ENCODE measurements around the gene CA5A.

Gene CA5A

GRCh38 chr16:87966064-87966645 is 29.8 kb upstream of the CA5A start:
- Histone ChIP-seq H3K27me3 (ENCODE audit: low read depth, low read length) (no peaks in the 10 kb centered on the region), H4K20me1 (ENCODE audit: insufficient read depth, low read length) (peaks cover 6% of the 10 kb centered on the region; the same call in 1 of the 2 replicates), H3K36me3 (replicated peaks; ENCODE audit: low read depth, low read length) (peaks cover 3% of the 10 kb centered on the region), H3K4me2 (ENCODE audit: low read length) (no peak overlapping the region), H3K9me3 (ENCODE audit: insufficient read depth, low read length) (no peaks in the 10 kb centered on the region), H3K4me1 (ENCODE audit: low read length) (no peaks in the 10 kb centered on the region), H2AFZ (ENCODE audit: low read depth, low read length) (no peak overlapping the region), H3K9ac (ENCODE audit: low read length) (no peak overlapping the region), H3K27ac (ENCODE audit: low read length) (no peak overlapping the region), H3K4me3 (ENCODE audit: low read length) (no peak overlapping the region), H3K79me2 (ENCODE audit: low read length) (peaks cover 82% of the 10 kb centered on the region)
- TF ChIP-seq CTCF (IDR thresholded peaks at IDR 0.05; ENCODE audit: low read depth, low read length): no peak

- TF ChIP-seq CTCF (IDR thresholded peaks at IDR 0.05; ENCODE audit: low read depth, low read length) (no peak), EZH2phosphoT487 (IDR thresholded peaks at IDR 0.05; ENCODE audit: low read depth) (no peak)
- no peaks in the 10 kb centered on the region for H3K27me3 ChIP-seq (ENCODE audit: low read depth, low read length)
- H3K79me2 ChIP-seq (ENCODE audit: low read length): peaks cover 81% of the 10 kb centered on the region
- peaks cover 9% of the 10 kb centered on the region; the same call in 1 of the 2 replicates for H4K20me1 ChIP-seq (ENCODE audit: insufficient read depth, low read length)
- no peaks in the 10 kb centered on the region for H3K4me1 ChIP-seq (ENCODE audit: low read length)
- H3K9me3 ChIP-seq (ENCODE audit: insufficient read depth, low read length): no peaks in the 10 kb centered on the region
- H3K4me2 ChIP-seq (ENCODE audit: low read length): no peak overlapping the region
- no peak overlapping the region for H3K27ac ChIP-seq (ENCODE audit: low read length)
- H3K9ac ChIP-seq (ENCODE audit: low read length): no peak overlapping the region
- no peak overlapping the region for H2AFZ ChIP-seq (ENCODE audit: low read depth, low read length)
- H3K4me3 ChIP-seq (ENCODE audit: low read length): no peak overlapping the region
- H3K36me3 ChIP-seq (replicated peaks; ENCODE audit: low read depth, low read length): no peaks in the 10 kb centered on the region
Measured at GRCh38 chr16:87965417-87965816, 29.1 kb upstream of the CA5A start.

- peaks cover 81% of the 10 kb centered on the region for H3K79me2 ChIP-seq (ENCODE audit: low read length)
- no peaks in the 10 kb centered on the region for H3K36me3 ChIP-seq (replicated peaks; ENCODE audit: low read depth, low read length)
- H3K4me1 ChIP-seq (ENCODE audit: low read length): no peaks in the 10 kb centered on the region
- H4K20me1 ChIP-seq (ENCODE audit: insufficient read depth, low read length): peaks cover 9% of the 10 kb centered on the region; the same call in 1 of the 2 replicates
- no peak overlapping the region for H3K4me3 ChIP-seq (ENCODE audit: low read length)
- H3K4me2 ChIP-seq (ENCODE audit: low read length): no peak overlapping the region
- no peak overlapping the region for H3K9ac ChIP-seq (ENCODE audit: low read length)
- no peak for TF ChIP-seq CTCF (IDR thresholded peaks at IDR 0.05; ENCODE audit: low read depth, low read length)
- TF ChIP-seq EZH2phosphoT487 (IDR thresholded peaks at IDR 0.05; ENCODE audit: low read depth): no peak
- no peaks in the 10 kb centered on the region for H3K9me3 ChIP-seq (ENCODE audit: insufficient read depth, low read length)
- H2AFZ ChIP-seq (ENCODE audit: low read depth, low read length): no peak overlapping the region
- H3K27ac ChIP-seq (ENCODE audit: low read length): no peak overlapping the region
- H3K27me3 ChIP-seq (ENCODE audit: low read depth, low read length): no peaks in the 10 kb centered on the region
Measured at GRCh38 chr16:87964049-87964659, 27.8 kb upstream of the CA5A start.

GRCh38 chr16:87963400-87963799 is 27.1 kb upstream of the CA5A start:
- Histone ChIP-seq H3K36me3 (replicated peaks; ENCODE audit: low read depth, low read length) (no peaks in the 10 kb centered on the region), H3K4me3 (ENCODE audit: low read length) (no peak overlapping the region), H3K27me3 (ENCODE audit: low read depth, low read length) (no peaks in the 10 kb centered on the region), H3K27ac (ENCODE audit: low read length) (no peak overlapping the region), H3K4me1 (ENCODE audit: low read length) (no peaks in the 10 kb centered on the region), H3K9ac (ENCODE audit: low read length) (no peak overlapping the region), H4K20me1 (ENCODE audit: insufficient read depth, low read length) (peaks cover 9% of the 10 kb centered on the region), H2AFZ (ENCODE audit: low read depth, low read length) (no peak overlapping the region), H3K79me2 (ENCODE audit: low read length) (peaks cover 81% of the 10 kb centered on the region), H3K4me2 (ENCODE audit: low read length) (no peak overlapping the region), H3K9me3 (ENCODE audit: insufficient read depth, low read length) (no peaks in the 10 kb centered on the region)
- TF ChIP-seq EZH2phosphoT487 (IDR thresholded peaks at IDR 0.05; ENCODE audit: low read depth): no peak
- TF ChIP-seq CTCF (IDR thresholded peaks at IDR 0.05; ENCODE audit: low read depth, low read length): no peak

Data from OCI-LY3 (cell line).